T-helper 2 cell treated with Interferon-gamma antibody and Interleukin-4, amounts not matched to agents 100 ng/mL and 5 ng/mL, for 36 hours (primary cell): ENCODE results near the gene SERPINF2. TPM values are rescaled to one million over a fixed set of nuclear protein-coding genes. Genes with fewer than 3 reads are reported as not detected.
"Not testable (repeated sequence)": the region's sequence is repeated elsewhere in the genome, so short reads cannot be mapped to it uniquely, and the experiment has no call there.

Source experiments
- intact Hi-C: fragments of 100-400 bp; cut with micrococcal nuclease; formaldehyde crosslinking; loops from one replicate; pipeline ENCODE4 v1.15.1; 2023
- total RNA-seq: library from RNA; stranded (reverse); gene quantifications from 2 replicates; pipeline ENCODE4 v1.2.3, GENCODE V29; 2022

SERPINF2 gene
- total RNA-seq, 1 donor from 2014 or later, result 0.48 TPM

DNA sequence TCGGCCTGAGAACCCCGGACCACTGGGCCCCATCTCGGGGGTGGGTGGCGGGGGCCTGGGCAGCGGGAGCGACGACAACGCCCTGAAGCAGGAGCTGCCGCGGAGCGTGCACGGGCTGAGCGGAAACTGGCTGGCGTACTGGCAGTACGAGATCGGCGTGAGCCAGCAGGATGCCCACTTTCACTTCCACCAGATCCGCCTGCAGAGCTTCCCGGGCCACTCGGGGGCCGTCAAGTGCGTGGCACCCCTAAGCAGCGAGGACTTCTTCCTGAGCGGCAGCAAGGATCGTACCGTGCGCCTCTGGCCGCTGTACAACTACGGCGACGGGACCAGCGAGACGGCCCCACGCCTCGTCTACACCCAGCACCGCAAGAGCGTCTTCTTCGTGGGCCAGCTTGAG lies 8.9 kb upstream of the SERPINF2 start:
- intact Hi-C loops, result no loop called here

GRCh38 chr17:1735418-1735817 lies 7.3 kb upstream of the SERPINF2 start:
- intact Hi-C loops, result no loop called here

GRCh38 chr17:1735834-1736347 lies 6.8 kb upstream of the SERPINF2 start:
- intact Hi-C loops, result no loop called here

- intact Hi-C loops, result no loop called here
Measured at GRCh38 chr17:1736348-1737281, 6.1 kb upstream of the SERPINF2 start.

- intact Hi-C loops, result no loop called here
Measured at GRCh38 chr17:1737531-1738291, 5.0 kb upstream of the SERPINF2 start.

DNA sequence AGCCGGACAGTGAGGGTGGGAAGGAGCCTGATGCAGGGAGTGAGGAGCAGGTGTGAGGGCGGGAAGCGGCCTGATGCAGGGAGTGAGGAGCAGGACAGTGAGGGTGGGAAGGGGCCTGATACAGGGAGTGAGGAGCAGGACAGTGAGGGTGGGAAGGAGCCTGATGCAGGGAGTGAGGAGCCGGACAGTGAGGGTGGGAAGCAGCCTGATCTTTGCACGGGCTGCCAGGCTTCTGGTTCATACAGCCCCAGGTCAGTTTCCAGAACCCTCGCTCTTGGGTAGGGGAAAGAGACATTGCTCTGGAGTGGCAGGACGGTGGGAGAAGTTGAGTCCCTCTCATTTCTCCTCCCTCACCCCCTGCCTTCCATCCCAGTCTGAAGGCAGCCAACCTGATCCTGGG lies 772 bp upstream of the SERPINF2 start:
- intact Hi-C loops, result not testable (repeated sequence)

- intact Hi-C loops, result no loop called here
Measured at GRCh38 chr17:1743088-1743439, 393 bp downstream of the SERPINF2 start.

DNA sequence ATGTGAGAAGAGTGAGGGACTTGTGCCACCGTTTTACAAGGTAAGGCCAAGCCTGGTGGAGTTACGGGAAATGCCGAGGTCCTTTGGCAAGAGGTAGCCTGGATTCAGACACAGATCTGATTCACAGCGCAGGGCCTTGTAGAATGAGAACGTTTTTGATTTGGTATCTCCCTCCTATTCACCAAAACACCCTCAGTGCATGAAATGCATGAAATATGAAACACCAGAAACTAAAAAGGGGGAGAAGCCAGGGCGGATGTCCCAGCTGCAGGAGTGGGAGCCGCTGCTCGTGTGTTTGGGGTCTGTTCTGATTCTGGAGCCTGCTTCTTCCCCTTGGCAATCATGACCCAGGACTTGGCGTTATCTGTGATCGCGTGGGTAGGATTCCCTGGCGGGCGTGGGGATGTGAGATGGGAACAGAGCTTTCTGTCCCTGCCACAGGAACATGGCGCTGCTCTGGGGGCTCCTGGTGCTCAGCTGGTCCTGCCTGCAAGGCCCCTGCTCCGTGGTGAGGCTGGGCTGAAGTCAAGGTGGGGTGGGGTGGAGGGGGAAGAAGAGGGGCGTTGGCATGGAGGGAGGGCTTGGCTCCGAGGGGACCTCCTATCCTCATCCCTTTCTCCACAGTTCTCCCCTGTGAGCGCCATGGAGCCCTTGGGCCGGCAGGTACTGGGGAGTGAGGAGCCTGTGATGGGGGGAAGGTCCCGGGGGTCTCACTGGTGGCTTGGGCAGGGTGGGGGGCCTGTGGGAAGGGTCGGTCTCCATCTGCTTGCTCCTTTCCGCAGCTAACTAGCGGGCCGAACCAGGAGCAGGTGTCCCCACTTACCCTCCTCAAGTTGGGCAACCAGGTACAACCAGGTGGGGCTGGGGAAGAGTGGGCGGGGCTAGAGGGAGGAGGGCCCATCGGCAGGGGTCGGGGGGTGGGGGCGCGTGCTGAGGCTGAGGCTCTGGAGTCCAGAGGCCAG lies 2.2 kb downstream of the SERPINF2 start:
- intact Hi-C loops, result no loop called here

DNA sequence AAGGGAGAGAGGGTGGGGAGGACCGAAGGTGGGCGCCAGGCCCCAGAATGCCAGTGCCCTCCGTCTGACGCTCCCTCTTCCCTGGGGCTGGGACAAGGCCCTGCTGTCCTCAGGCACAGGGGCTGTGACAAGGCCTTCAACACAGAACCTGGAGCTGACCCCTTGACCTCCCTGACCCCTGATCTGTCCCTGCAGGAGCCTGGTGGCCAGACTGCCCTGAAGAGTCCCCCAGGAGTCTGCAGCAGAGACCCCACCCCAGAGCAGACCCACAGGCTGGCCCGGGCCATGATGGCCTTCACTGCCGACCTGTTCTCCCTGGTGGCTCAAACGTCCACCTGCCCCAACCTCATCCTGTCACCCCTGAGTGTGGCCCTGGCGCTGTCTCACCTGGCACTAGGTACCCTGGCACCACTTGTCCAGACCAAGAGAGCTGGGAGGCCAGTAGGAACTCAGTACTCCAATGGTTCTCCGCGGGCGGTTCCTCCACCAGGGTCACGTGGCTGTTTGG lies 2.9 kb downstream of the SERPINF2 start:
- intact Hi-C loops, result no loop called here

DNA sequence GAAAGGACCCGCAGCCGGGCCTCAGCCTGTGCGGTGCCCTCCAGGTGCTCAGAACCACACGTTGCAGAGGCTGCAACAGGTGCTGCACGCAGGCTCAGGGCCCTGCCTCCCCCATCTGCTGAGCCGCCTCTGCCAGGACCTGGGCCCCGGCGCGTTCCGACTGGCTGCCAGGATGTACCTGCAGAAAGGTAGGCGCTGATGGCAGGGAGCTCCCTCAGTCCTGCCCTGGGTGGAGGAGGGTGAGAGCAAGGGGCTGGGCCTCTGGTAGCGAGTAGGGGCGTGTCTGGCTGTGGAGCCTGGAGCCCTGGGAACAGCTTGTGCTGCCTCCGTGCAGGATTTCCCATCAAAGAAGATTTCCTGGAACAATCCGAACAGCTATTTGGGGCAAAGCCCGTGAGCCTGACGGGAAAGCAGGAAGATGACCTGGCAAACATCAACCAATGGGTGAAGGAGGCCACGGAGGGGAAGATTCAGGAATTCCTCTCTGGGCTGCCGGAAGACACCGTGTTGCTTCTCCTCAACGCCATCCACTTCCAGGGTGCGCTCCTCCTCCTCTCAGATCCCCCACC lies 4.4 kb downstream of the SERPINF2 start:
- intact Hi-C loops, result no loop called here

GRCh38 chr17:1750628-1751027 lies 8.0 kb downstream of the SERPINF2 start:
- intact Hi-C loops, result no loop called here

GRCh38 chr17:1752425-1753262 lies 10.0 kb downstream of the SERPINF2 start:
- intact Hi-C loops, result no loop called here

DNA sequence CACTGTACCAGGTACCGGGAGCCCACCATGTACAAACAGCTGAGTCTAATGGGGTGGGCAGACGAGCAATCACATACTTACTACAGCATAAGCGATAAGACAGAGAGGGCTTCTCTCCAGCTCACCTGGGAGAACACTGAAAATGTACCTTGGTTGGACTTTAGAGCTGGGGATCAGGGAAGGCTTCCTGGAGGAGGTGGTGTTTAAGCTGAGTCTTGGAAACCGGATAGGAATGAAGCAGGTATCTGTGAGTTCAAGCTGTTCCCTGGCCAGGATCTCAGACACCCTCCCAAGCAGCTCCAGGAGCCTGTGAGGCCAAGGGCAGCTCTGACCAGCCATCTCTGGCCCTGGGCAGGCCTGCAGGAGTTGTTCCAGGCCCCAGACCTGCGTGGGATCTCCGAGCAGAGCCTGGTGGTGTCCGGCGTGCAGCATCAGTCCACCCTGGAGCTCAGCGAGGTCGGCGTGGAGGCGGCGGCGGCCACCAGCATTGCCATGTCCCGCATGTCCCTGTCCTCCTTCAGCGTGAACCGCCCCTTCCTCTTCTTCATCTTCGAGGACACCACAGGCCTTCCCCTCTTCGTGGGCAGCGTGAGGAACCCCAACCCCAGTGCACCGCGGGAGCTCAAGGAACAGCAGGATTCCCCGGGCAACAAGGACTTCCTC lies 11.2 kb downstream of the SERPINF2 start:
- intact Hi-C loops, result no loop called here

DNA sequence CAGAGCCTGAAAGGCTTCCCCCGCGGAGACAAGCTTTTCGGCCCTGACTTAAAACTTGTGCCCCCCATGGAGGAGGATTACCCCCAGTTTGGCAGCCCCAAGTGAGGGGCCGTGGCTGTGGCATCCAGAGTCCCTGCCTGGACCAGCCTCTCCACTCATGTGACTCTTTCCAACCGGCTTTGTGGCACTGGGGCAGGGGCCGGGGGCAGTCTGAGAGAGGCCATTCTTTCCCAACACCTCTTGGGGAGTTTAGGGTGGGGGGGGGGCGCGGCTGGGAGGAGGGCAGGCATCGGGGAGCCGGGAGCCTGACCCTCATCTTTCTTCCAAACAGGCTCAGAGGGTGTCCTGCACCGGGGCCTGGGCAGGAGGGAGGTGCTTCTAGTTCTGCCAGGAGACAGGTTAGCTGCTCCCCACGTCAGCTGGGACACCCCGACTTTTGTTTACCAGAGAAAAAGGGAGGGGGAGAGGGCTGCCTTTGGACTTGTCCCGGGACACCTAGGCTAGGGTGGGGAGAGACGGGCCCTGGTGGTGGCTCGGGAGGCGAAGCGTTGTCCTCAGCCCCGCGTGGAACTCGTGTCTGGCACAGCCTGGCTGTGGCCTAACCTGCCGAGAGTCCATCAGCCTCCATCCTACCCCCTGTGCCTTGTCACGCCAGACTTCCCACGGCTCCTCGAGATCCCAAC lies 11.9 kb downstream of the SERPINF2 start:
- intact Hi-C loops, result no loop called here

DNA sequence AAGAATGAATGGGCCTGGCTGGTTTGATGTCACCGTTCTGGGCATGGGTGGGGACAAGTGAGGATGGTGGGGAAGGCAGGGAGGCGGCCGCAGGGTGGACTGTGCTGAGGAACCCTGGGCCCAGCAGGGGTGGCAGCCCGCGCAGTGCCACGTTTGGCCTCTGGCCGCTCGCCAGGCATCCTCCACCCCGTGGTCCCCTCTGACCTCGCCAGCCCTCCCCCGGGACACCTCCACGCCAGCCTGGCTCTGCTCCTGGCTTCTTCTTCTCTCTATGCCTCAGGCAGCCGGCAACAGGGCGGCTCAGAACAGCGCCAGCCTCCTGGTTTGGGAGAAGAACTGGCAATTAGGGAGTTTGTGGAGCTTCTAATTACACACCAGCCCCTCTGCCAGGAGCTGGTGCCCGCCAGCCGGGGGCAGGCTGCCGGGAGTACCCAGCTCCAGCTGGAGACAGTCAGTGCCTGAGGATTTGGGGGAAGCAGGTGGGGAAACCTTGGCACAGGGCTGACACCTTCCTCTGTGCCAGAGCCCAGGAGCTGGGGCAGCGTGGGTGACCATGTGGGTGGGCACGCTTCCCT lies 12.7 kb downstream of the SERPINF2 start:
- intact Hi-C loops, result no loop called here

- intact Hi-C loops, result no loop called here
Measured at GRCh38 chr17:1755827-1756262, 13.2 kb downstream of the SERPINF2 start.

GRCh38 chr17:1758807-1759206 lies 16.1 kb downstream of the SERPINF2 start:
- intact Hi-C loops, result no loop called here

GRCh38 chr17:1759529-1759928 lies 16.9 kb downstream of the SERPINF2 start:
- intact Hi-C loops, result no loop called here
